Body of pancreas (tissue), 4 donors: ENCODE measurements around the gene CAMK1D. TPM values are rescaled to one million over a fixed set of nuclear protein-coding genes. Genes with fewer than 3 reads are reported as not detected.

ENCODE experiments used
- ATAC-seq: fragments of 150-250 bp; one replicate; pipeline ENCODE4 v1.9.1; 2016
- DNase-seq, 4 donors: peaks; one replicate each; pipeline ENCODE4 v3.0.0-alpha.2; 2019
- H3K27ac ChIP-seq, 4 donors: fragments of 200-600 bp; sonication (generic); 1 replicate in 3 of 4; 2 replicates in 1 of 4; pipeline versions ENCODE4 v1.5.1 to v1.6.1; 2016 to 2019; ENCODE audit warnings: mild to moderate bottlenecking in 1 of 4, mixed read lengths in 1 of 4, moderate library complexity in 1 of 4
- H3K27me3 ChIP-seq, 2 donors: fragments of 200-600 bp; sonication (generic); one replicate each; pipeline ENCODE4 v1.6.0; 2016; ENCODE audit warnings: mild to moderate bottlenecking in 1 of 2
- H3K36me3 ChIP-seq, 2 donors: fragments of 200-600 bp; sonication (generic); replicated peaks in 1 of 2; 2 replicates each; pipeline ENCODE4 v1.5.1; 2016; ENCODE audit warnings: low read depth in 2 of 2; ENCODE audit not compliant: insufficient read depth in 1 of 2
- H3K4me1 ChIP-seq: fragments of 200-600 bp; sonication (generic); one replicate; pipeline ENCODE4 v1.6.0; 2016
- H3K4me3 ChIP-seq, 2 donors: fragments of 200-600 bp; sonication (generic); 1 replicate in 1 of 2; 2 replicates in 1 of 2; pipeline ENCODE4 v1.5.1; 2016 to 2019
- H3K9me3 ChIP-seq, 3 donors: fragments of 200-600 bp; sonication (generic); 1 replicate in 2 of 3; 2 replicates in 1 of 3; pipeline ENCODE4 v1.5.1; 2016
- CTCF ChIP-seq, 7 experiments: fragments of 450-650 bp in 4 of 7; fragments of 200-600 bp in 3 of 7; sonication (generic) in 3 of 7; IDR thresholded peaks; one replicate each; pipeline ENCODE4 v1.5.1; 2016 to 2019; ENCODE audit warnings: antibody characterized with exemption in 7 of 7
- POLR2A ChIP-seq, 3 donors: fragments of 450-650 bp; IDR thresholded peaks; one replicate each; pipeline ENCODE4 v1.6.1; 2016; ENCODE audit warnings: antibody characterized with exemption in 3 of 3, mild to moderate bottlenecking in 2 of 3
- WGBS, 2 donors: methylation state at CpG; one replicate each; pipeline ENCODE4 v1.1.5; 2017; 5-methylcytosine and 5-hydroxymethylcytosine counted together
- intact Hi-C: fragments of 100-400 bp; cut with DNase I; formaldehyde crosslinking; loops from one replicate; pipeline ENCODE4 v1.15.1; 2023
- total RNA-seq, 2 donors: library from RNA; depleted of rRNA; stranded (reverse); fragments of >200 nt; gene quantifications; one replicate each; pipeline ENCODE4 v1.1.0, GENCODE V29; 2016

CAMK1D gene
- total RNA-seq, 2 donors from 2014 or later: 12.5 to 14.2 TPM

GRCh38 chr10:12509016-12509793 is 159.9 kb downstream of the CAMK1D start:
- Histone ChIP-seq H3K36me3 (no peaks in the 10 kb centered on the region), H3K9me3 (no peaks in the 10 kb centered on the region), H3K4me1 (peaks cover 16% of the 10 kb centered on the region), H3K27ac (no peak overlapping the region), H3K4me3 (no peak overlapping the region), H3K27me3 (no peaks in the 10 kb centered on the region)
- ATAC-seq (no peak), DNase-seq (no peak)
- TF ChIP-seq POLR2A (IDR thresholded peaks at IDR 0.05) (no peak), CTCF (IDR thresholded peaks at IDR 0.05) (no peak)
- intact Hi-C loops: no loop called here
- WGBS, 2 donors: 70 to 81% methylated on average over 3 to 5 of the region's 5 CpGs

DNA sequence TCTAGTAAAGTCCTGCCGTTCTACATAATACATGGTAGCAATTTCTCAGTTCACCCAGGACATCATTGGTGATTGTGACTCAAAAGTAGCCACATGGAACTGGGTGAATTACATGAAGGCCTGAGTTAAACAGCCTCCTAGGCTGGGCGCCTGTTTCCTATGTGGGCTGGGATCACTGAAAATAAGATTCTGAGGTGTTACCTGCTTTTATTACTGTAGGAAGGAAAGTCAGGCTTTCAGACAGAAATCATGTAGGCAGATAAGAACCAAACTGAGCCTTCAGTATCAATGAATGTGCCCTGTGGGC is 160.4 kb downstream of the CAMK1D start:
- Histone ChIP-seq H3K9me3 (no peaks in the 10 kb centered on the region), H3K27me3 (no peaks in the 10 kb centered on the region), H3K4me1 (peaks cover 16% of the 10 kb centered on the region), H3K27ac (no peak overlapping the region), H3K36me3 (no peaks in the 10 kb centered on the region), H3K4me3 (no peak overlapping the region)
- DNase-seq (no peak), ATAC-seq (no peak)
- intact Hi-C loops: no loop called here
- WGBS, 2 donors: 87 to 93% methylated on average over 2 of the region's 2 CpGs
- TF ChIP-seq POLR2A (IDR thresholded peaks at IDR 0.05): no peak
- no peak for TF ChIP-seq CTCF (IDR thresholded peaks at IDR 0.05)

DNA sequence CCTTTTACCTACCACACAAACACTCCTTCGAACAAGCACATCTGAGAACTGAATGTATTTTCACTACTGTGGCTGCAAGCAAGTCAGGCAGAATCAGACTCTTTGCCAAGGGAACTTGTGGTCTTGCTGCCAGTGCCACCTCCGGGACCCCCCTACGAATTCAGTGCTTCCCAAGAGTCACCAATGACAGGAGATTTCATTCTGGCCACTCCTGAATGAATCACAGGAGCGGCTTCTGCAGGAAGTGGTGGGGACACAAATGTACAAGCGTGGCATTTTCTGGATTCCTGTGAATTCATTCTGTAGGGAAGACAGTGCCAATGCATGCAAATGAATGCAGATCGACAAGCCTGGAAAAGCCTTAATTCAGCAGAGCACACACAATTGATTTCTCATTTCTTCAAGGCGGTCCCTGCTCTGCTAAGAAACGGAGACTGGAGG is 161.2 kb downstream of the CAMK1D start:
- H3K36me3 ChIP-seq: no peaks in the 10 kb centered on the region
- DNase-seq: no peak
- WGBS, 2 donors: 72 to 77% methylated on average over 8 of the region's 8 CpGs
- H3K27ac ChIP-seq: no peak overlapping the region
- intact Hi-C loops: no loop called here
- no peaks in the 10 kb centered on the region for H3K27me3 ChIP-seq
- H3K4me3 ChIP-seq: no peak overlapping the region
- peaks cover 16% of the 10 kb centered on the region for H3K4me1 ChIP-seq
- TF ChIP-seq POLR2A (IDR thresholded peaks at IDR 0.05): no peak
- no peak for TF ChIP-seq CTCF (IDR thresholded peaks at IDR 0.05)
- no peaks in the 10 kb centered on the region for H3K9me3 ChIP-seq
- ATAC-seq: no peak

DNA sequence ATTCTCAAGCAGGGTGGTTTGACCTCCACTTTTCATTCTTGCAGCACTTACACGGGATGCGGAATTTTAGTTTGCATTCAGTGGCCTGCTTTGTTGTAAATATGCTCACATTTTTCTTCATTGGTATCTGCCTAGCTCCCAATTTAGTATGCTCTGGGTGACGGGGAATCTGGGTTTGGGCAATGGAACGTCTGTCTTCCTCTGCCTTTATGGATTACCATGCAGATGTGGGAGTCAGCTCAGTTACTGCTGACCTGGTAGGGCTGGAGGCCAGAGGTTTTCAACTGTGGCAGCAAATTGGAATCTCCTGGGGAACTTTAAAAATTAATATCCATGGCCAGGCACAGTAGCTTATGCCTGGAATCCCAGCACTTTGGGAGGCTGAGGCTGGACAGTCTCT is 161.6 kb downstream of the CAMK1D start:
- no peaks in the 10 kb centered on the region for H3K36me3 ChIP-seq
- no peak for ATAC-seq

More for the DNA sequence above, 161.6 kb downstream of the CAMK1D start:
- 74 to 79% methylated on average over 4 of the region's 4 CpGs for WGBS, 2 donors
- Histone ChIP-seq H3K4me1 (peaks cover 16% of the 10 kb centered on the region), H3K9me3 (no peaks in the 10 kb centered on the region), H3K27me3 (no peaks in the 10 kb centered on the region), H3K4me3 (no peak overlapping the region), H3K27ac (no peak overlapping the region)
- no peak for TF ChIP-seq CTCF (IDR thresholded peaks at IDR 0.05)
- no peak for TF ChIP-seq POLR2A (IDR thresholded peaks at IDR 0.05)
- intact Hi-C loops: no loop called here
- no peak for DNase-seq
